HG03135 (cell line): ENCODE results near the gene ANTXR1.

Source experiments
- ATAC-seq: cut with Tn5 transposase; IDR thresholded peaks from one replicate; pipeline ENCODE4 v1.9.1; 2021; ENCODE audit warnings: mild to moderate bottlenecking, moderate library complexity; ENCODE audit not compliant: unreplicated experiment

ANTXR1 gene

GRCh38 chr2:69013142-69013839 lies at the start of gene ANTXR1:
ANTXR1 (plus strand) TSS chr2:69013179; CDS start chr2:69013500, 321 bp downstream.
- ATAC-seq: no peak

GRCh38 chr2:68964282-68964681 lies 48.7 kb upstream of the ANTXR1 start:
- ATAC-seq: no peak

- ATAC-seq: no peak
Measured at GRCh38 chr2:68968221-68968620, 44.8 kb upstream of the ANTXR1 start.

- ATAC-seq: no peak
Measured at GRCh38 chr2:68969736-68970490, 43.1 kb upstream of the ANTXR1 start.

- no peak for ATAC-seq
Measured at GRCh38 chr2:68970566-68971265, 42.3 kb upstream of the ANTXR1 start.

- ATAC-seq: no peak
Measured at GRCh38 chr2:68971591-68972231, 41.3 kb upstream of the ANTXR1 start.

GRCh38 chr2:68974251-68974650 lies 38.7 kb upstream of the ANTXR1 start, which contains the start of gene GKN1:
GKN1 (plus strand) TSS chr2:68974636; CDS start chr2:68974678, 42 bp downstream.
- no peak for ATAC-seq

GRCh38 chr2:68974946-68975665 lies 37.9 kb upstream of the ANTXR1 start:
- ATAC-seq: no peak

- no peak for ATAC-seq
Measured at GRCh38 chr2:68975844-68976243, 37.1 kb upstream of the ANTXR1 start.

GRCh38 chr2:68977453-68977852 lies 35.5 kb upstream of the ANTXR1 start:
- no peak for ATAC-seq

GRCh38 chr2:68978098-68978497 lies 34.9 kb upstream of the ANTXR1 start:
- no peak for ATAC-seq

- ATAC-seq: no peak
Measured at GRCh38 chr2:68980956-68981355, 32.0 kb upstream of the ANTXR1 start.

GRCh38 chr2:68987021-68987503 lies 25.9 kb upstream of the ANTXR1 start:
- ATAC-seq: no peak

- no peak for ATAC-seq
Measured at GRCh38 chr2:68989035-68989434, 23.9 kb upstream of the ANTXR1 start.

GRCh38 chr2:68992341-68992740 lies 20.6 kb upstream of the ANTXR1 start:
- ATAC-seq: no peak

GRCh38 chr2:68992933-68993332 lies 20.0 kb upstream of the ANTXR1 start:
- no peak for ATAC-seq

- no peak for ATAC-seq
Measured at GRCh38 chr2:68993660-68994059, 19.3 kb upstream of the ANTXR1 start.

- no peak for ATAC-seq
Measured at GRCh38 chr2:68994864-68995263, 18.1 kb upstream of the ANTXR1 start.

GRCh38 chr2:68995916-68996315 lies 17.1 kb upstream of the ANTXR1 start:
- no peak for ATAC-seq

- no peak for ATAC-seq
Measured at GRCh38 chr2:68997401-68997800, 15.6 kb upstream of the ANTXR1 start.
